BLaER1 treated with 17β-estradiol and CSF1 and Interleukin-3, amounts not matched to agents 10 nM and 100 nM (cell line): ENCODE results near the gene APC2.
A peak's percentile ranks its signal among the peaks of the same experiment; 100 is the strongest.

Experiments used
- H3K27ac ChIP-seq, 11 experiments: shearing (Covaris generic); formaldehyde crosslinking; 2 replicates each; pipeline ENCODE4 v1.8.1; 2022
- H3K27me3 ChIP-seq, 11 experiments: shearing (Covaris generic); formaldehyde crosslinking; 2 replicates each; pipeline ENCODE4 v1.8.1; 2022
- H3K36me3 ChIP-seq, 11 experiments: shearing (Covaris generic); formaldehyde crosslinking; 2 replicates each; pipeline ENCODE4 v1.8.1; 2022
- H3K4me1 ChIP-seq, 10 experiments: shearing (Covaris generic); formaldehyde crosslinking; 2 replicates each; pipeline ENCODE4 v1.8.1; 2022
- H3K4me2 ChIP-seq, 11 experiments: shearing (Covaris generic); formaldehyde crosslinking; 2 replicates each; pipeline ENCODE4 v1.8.1; 2022
- H3K4me3 ChIP-seq, 10 experiments: shearing (Covaris generic); formaldehyde crosslinking; 2 replicates each; pipeline ENCODE4 v1.8.1; 2022
- H3K9ac ChIP-seq, 11 experiments: shearing (Covaris generic); formaldehyde crosslinking; 2 replicates each; pipeline ENCODE4 v1.8.1; 2022
- H3K9me3 ChIP-seq, 11 experiments: shearing (Covaris generic); formaldehyde crosslinking; replicated peaks in 1 of 11; 2 replicates each; pipeline ENCODE4 v1.8.1; 2022
- H4K20me1 ChIP-seq, 11 experiments: shearing (Covaris generic); formaldehyde crosslinking; 2 replicates each; pipeline ENCODE4 v1.8.1; 2022
- Cebpa-rat ChIP-seq, 11 experiments: shearing (Covaris generic); IDR thresholded peaks; 2 replicates each; pipeline ENCODE4 v1.8.1; 2022

APC2 gene

GRCh38 chr19:1478934-1479707 is 29.2 kb downstream of the APC2 start, which contains the start of gene C19orf25:
C19orf25 (minus strand) TSS chr19:1479215; CDS start chr19:1478903, 312 bp downstream.
- H3K4me1 ChIP-seq: peaks cover 30 to 44% (median 37%) of the 10 kb centered on the region in 10 experiments
- peaks cover 20 to 36% (median 34%) of the 10 kb centered on the region in 11 experiments; a peak in 21 of 22 replicates for H3K36me3 ChIP-seq
- H3K27me3 ChIP-seq: peaks cover 0 to 6% (median 0%) of the 10 kb centered on the region in 11 experiments; a peak in 7 of 22 replicates
- peaks cover 38 to 46% (median 44%) of the 10 kb centered on the region in 11 experiments for H4K20me1 ChIP-seq
- peak within 1 kb of the TSS; percentile 91 to 96 (median 95) for H3K4me2 ChIP-seq
- peak within 1 kb of the TSS; percentile 70 to 89 (median 86) for H3K9ac ChIP-seq
- no peaks in the 10 kb centered on the region for H3K9me3 ChIP-seq
- H3K4me3 ChIP-seq: peak within 1 kb of the TSS; percentile 75 to 89 (median 86)
- no peak for TF ChIP-seq Cebpa-rat (IDR thresholded peaks at IDR 0.05)
- H3K27ac ChIP-seq: peak within 1 kb of the TSS; percentile 52 to 86 (median 78)

- Histone ChIP-seq H3K9ac (0 out of 22 replicates have a peak overlapping the region, but pooled peaks of 1 of the 11 experiments have one; percentile 20), H3K4me2 (peak overlapping the region; percentile 6 to 96 (median 91); a peak in 14 of 22 replicates), H3K4me3 (no peak overlapping the region), H3K9me3 (no peaks in the 10 kb centered on the region), H3K36me3 (peaks cover 0 to 14% (median 12%) of the 10 kb centered on the region in 11 experiments; a peak in 19 of 22 replicates), H3K4me1 (peaks cover 30 to 44% (median 37%) of the 10 kb centered on the region in 10 experiments), H3K27me3 (no peaks in the 10 kb centered on the region), H3K27ac (0 out of 22 replicates have a peak overlapping the region, but pooled peaks of 1 of the 11 experiments have one; percentile 21), H4K20me1 (peaks cover 15 to 24% (median 22%) of the 10 kb centered on the region in 11 experiments)
- no peak for TF ChIP-seq Cebpa-rat (IDR thresholded peaks at IDR 0.05)
Observed at GRCh38 chr19:1481224-1481892, 31.4 kb downstream of the APC2 start.

GRCh38 chr19:1481893-1482360 is 32.0 kb downstream of the APC2 start:
- Histone ChIP-seq H3K4me3 (no peak overlapping the region), H3K9ac (no peak overlapping the region), H4K20me1 (peaks cover 10 to 18% (median 16%) of the 10 kb centered on the region in 11 experiments; a peak in 18 of 22 replicates), H3K9me3 (no peaks in the 10 kb centered on the region), H3K27me3 (no peaks in the 10 kb centered on the region), H3K4me2 (no peak overlapping the region), H3K4me1 (peaks cover 30 to 43% (median 36%) of the 10 kb centered on the region in 10 experiments), H3K27ac (no peak overlapping the region), H3K36me3 (peaks cover 0 to 8% (median 7%) of the 10 kb centered on the region in 11 experiments; a peak in 15 of 22 replicates)
- no peak for TF ChIP-seq Cebpa-rat (IDR thresholded peaks at IDR 0.05)

- peaks cover 0 to 2% (median under 1%) of the 10 kb centered on the region in 11 experiments; a peak in 6 of 22 replicates for H3K36me3 ChIP-seq
- H4K20me1 ChIP-seq: peaks cover 3 to 12% (median 10%) of the 10 kb centered on the region in 11 experiments; a peak in 16 of 22 replicates
- no peaks in the 10 kb centered on the region for H3K9me3 ChIP-seq
- H3K9ac ChIP-seq: no peak overlapping the region
- TF ChIP-seq Cebpa-rat (IDR thresholded peaks at IDR 0.05): no peak
- H3K4me1 ChIP-seq: peaks cover 24 to 37% (median 30%) of the 10 kb centered on the region in 10 experiments
- H3K4me3 ChIP-seq: no peak overlapping the region
- no peaks in the 10 kb centered on the region for H3K27me3 ChIP-seq
- H3K27ac ChIP-seq: no peak overlapping the region
- no peak overlapping the region for H3K4me2 ChIP-seq
Observed at GRCh38 chr19:1482361-1483130, 32.6 kb downstream of the APC2 start.

GRCh38 chr19:1483131-1483978 is 33.4 kb downstream of the APC2 start:
- Histone ChIP-seq H3K27me3 (no peaks in the 10 kb centered on the region), H4K20me1 (peaks cover 0 to 4% (median 2%) of the 10 kb centered on the region in 11 experiments; a peak in 9 of 22 replicates), H3K4me2 (no peak overlapping the region), H3K9me3 (no peaks in the 10 kb centered on the region), H3K4me3 (no peak overlapping the region), H3K36me3 (no peaks in the 10 kb centered on the region), H3K27ac (no peak overlapping the region), H3K9ac (no peak overlapping the region), H3K4me1 (peaks cover 19 to 34% (median 29%) of the 10 kb centered on the region in 10 experiments)
- TF ChIP-seq Cebpa-rat (IDR thresholded peaks at IDR 0.05): no peak

- Histone ChIP-seq H3K4me3 (no peak overlapping the region), H3K4me1 (peaks cover 25 to 38% (median 34%) of the 10 kb centered on the region in 10 experiments), H3K4me2 (no peak overlapping the region), H3K9ac (no peak overlapping the region), H3K27ac (no peak overlapping the region), H3K36me3 (no peaks in the 10 kb centered on the region), H3K27me3 (no peaks in the 10 kb centered on the region), H4K20me1 (no peaks in the 10 kb centered on the region), H3K9me3 (no peaks in the 10 kb centered on the region)
- no peak for TF ChIP-seq Cebpa-rat (IDR thresholded peaks at IDR 0.05)
Observed at GRCh38 chr19:1483979-1484428, 34.1 kb downstream of the APC2 start.

GRCh38 chr19:1486720-1487575 is 37.0 kb downstream of the APC2 start:
- TF ChIP-seq Cebpa-rat (IDR thresholded peaks at IDR 0.05): no peak
- Histone ChIP-seq H4K20me1 (no peaks in the 10 kb centered on the region; a peak in 1 of 22 replicates), H3K27ac (no peak overlapping the region), H3K9ac (no peak overlapping the region), H3K4me1 (peaks cover 26 to 38% (median 33%) of the 10 kb centered on the region in 10 experiments), H3K4me3 (no peak overlapping the region), H3K36me3 (no peaks in the 10 kb centered on the region), H3K9me3 (no peaks in the 10 kb centered on the region), H3K4me2 (no peak overlapping the region), H3K27me3 (peaks cover 0 to 7% (median 0%) of the 10 kb centered on the region in 11 experiments; a peak in 2 of 22 replicates)
